Loucy (cell line): ENCODE data around the gene CHMP1A.

ENCODE experiments used
- EZH2phosphoT487 ChIP-seq: fragments of 200-600 bp; IDR thresholded peaks from 2 replicates; pipeline ENCODE4 v1.6.1; 2018; ENCODE audit warnings: antibody characterized with exemption, mild to moderate bottlenecking, moderate library complexity, borderline replicate concordance
- TF ChIP-seq, protein P1 (sequence below): fragments of 200-600 bp; sonication (generic); conservative IDR thresholded peaks from 2 replicates; pipeline ENCODE4 v1.5.1; 2014; ENCODE audit warnings: mild to moderate bottlenecking, antibody characterized with exemption, low read length

DNA sequence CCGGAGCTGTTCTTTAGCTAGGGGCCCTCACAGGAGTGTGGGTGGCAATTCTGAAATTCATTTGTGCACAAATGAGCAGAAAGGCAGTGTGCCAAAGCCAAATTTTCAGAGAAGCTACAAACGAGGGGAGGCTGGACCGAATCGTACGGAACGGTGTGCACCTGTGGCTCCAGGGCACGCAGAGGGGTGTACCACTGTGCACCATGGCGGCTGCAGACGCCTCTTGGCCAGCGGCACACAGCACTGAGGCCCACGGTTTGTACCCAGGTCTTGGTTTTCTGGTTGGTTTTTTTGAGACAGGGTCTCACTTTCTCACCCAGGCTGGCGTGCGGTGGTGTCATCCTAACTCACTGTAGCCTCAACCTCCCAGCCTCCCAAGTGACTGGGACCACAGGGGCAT is 14.9 kb downstream of the CHMP1A start:
- no peak for TF ChIP-seq EZH2phosphoT487
- TF ChIP-seq, protein P1, sequence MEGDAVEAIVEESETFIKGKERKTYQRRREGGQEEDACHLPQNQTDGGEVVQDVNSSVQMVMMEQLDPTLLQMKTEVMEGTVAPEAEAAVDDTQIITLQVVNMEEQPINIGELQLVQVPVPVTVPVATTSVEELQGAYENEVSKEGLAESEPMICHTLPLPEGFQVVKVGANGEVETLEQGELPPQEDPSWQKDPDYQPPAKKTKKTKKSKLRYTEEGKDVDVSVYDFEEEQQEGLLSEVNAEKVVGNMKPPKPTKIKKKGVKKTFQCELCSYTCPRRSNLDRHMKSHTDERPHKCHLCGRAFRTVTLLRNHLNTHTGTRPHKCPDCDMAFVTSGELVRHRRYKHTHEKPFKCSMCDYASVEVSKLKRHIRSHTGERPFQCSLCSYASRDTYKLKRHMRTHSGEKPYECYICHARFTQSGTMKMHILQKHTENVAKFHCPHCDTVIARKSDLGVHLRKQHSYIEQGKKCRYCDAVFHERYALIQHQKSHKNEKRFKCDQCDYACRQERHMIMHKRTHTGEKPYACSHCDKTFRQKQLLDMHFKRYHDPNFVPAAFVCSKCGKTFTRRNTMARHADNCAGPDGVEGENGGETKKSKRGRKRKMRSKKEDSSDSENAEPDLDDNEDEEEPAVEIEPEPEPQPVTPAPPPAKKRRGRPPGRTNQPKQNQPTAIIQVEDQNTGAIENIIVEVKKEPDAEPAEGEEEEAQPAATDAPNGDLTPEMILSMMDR = no peak
